Fibroblast of lung (primary cell): Measurements from ENCODE around the gene ACAP3.

ENCODE experiments used
- EZH2 ChIP-seq: IDR thresholded peaks from 2 replicates; pipeline ENCODE4 v1.5.1; 2012; ENCODE audit warnings: low read length, control low read depth, mild to moderate bottlenecking; ENCODE audit errors: missing control alignments
- TF ChIP-seq, protein P1 (sequence below), 2 donors: IDR thresholded peaks in 1 of 2; conservative IDR thresholded peaks in 1 of 2; 1 replicate in 1 of 2; 2 replicates in 1 of 2; pipeline ENCODE4 v1.5.1; 2011 to 2012; ENCODE audit warnings: low read length in 2 of 2, control low read depth in 1 of 2, inconsistent platforms in 1 of 2, low read depth in 1 of 2, mild to moderate bottlenecking in 1 of 2

DNA sequence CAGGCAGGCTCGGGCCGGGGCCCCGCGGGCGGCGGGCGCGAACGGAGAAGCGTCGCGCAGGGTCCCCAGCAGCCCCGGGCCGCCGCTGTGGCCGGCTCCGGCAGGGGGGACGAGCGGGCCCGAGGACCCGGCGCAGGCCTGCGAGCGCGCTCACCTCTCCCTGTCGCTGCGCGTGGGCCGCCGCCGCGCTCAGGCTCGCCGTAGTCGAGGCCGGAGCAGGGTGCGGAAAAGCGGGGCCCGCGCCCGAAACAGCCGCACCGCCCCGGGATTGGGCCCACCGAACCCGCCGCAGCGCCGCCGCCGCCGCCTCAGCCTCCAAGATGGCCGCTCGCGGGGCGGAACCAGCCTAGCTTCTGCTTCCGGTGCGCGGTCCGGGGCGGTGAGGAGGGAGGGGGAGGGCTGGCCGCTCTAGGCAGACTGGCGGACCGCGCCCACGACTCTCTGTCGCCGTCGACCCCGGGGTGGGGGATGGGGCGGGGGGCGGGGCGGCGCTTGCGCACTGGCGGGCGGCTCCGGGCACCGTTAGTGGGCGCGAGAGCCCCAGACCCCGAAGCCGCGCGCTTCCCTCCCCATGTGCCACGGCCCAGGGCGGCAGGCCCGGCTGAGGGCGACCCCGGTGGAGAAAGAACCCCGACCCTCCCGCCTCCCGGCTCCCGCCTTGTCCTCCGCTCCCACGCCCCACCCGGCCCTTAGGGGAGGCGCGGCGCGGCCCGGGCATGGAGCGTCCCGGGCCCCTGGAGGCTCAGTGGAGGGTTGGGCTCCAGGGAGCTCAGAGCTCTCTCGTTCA lies 34.0 kb downstream of the ACAP3 start, which contains the start of gene UBE2J2:
- TF ChIP-seq EZH2: no peak
- TF ChIP-seq, protein P1, sequence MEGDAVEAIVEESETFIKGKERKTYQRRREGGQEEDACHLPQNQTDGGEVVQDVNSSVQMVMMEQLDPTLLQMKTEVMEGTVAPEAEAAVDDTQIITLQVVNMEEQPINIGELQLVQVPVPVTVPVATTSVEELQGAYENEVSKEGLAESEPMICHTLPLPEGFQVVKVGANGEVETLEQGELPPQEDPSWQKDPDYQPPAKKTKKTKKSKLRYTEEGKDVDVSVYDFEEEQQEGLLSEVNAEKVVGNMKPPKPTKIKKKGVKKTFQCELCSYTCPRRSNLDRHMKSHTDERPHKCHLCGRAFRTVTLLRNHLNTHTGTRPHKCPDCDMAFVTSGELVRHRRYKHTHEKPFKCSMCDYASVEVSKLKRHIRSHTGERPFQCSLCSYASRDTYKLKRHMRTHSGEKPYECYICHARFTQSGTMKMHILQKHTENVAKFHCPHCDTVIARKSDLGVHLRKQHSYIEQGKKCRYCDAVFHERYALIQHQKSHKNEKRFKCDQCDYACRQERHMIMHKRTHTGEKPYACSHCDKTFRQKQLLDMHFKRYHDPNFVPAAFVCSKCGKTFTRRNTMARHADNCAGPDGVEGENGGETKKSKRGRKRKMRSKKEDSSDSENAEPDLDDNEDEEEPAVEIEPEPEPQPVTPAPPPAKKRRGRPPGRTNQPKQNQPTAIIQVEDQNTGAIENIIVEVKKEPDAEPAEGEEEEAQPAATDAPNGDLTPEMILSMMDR (conservative IDR thresholded peaks at IDR 0.05 in 1 of 2, IDR thresholded peaks at IDR 0.05 in 1 of 2; ENCODE audit: low read depth in 1 of 2, low read length in 2 of 2): no peak
